Left renal cortex interstitium (tissue), 4 donors: ENCODE measurements around the gene ANKRD11. TPM values are rescaled to one million over a fixed set of nuclear protein-coding genes. Genes with fewer than 3 reads are reported as not detected.
"Not testable (repeated sequence)": the region's sequence is repeated elsewhere in the genome, so short reads cannot be mapped to it uniquely, and the experiment has no call there.

Experiments used
- DNase-seq, 4 donors: peaks; one replicate each; pipeline ENCODE4 v3.0.0-alpha.2; 2013; ENCODE audit warnings: low read depth in 4 of 4, low spot score in 2 of 4, missing footprints in 1 of 4
- polyA plus RNA-seq, 4 donors: library from polyadenylated mRNA; unstranded; fragments of 120-200 nt; gene quantifications; one replicate each; pipeline ENCODE4 v1.2.1, GENCODE V29; 2013; ENCODE audit not compliant: insufficient read length in 4 of 4

Gene ANKRD11
- polyA plus RNA-seq, 4 donors: 80.8 to 129 (median 102) TPM

GRCh38 chr16:89308391-89309333 lies 181.7 kb downstream of the ANKRD11 start:
- DNase-seq: no peak

GRCh38 chr16:89307421-89307805 lies 182.9 kb downstream of the ANKRD11 start:
- no peak for DNase-seq

- not testable (repeated sequence) for DNase-seq
Observed at GRCh38 chr16:89306457-89307420, 183.6 kb downstream of the ANKRD11 start.

- no peak for DNase-seq
Observed at GRCh38 chr16:89304941-89305705, 185.2 kb downstream of the ANKRD11 start.

- no peak for DNase-seq
Observed at GRCh38 chr16:89304181-89304851, 186.0 kb downstream of the ANKRD11 start.

- DNase-seq: no peak
Observed at GRCh38 chr16:89303617-89304016, 186.7 kb downstream of the ANKRD11 start.

GRCh38 chr16:89300976-89301360 lies 189.4 kb downstream of the ANKRD11 start:
- DNase-seq: no peak

GRCh38 chr16:89300311-89300975 lies 189.9 kb downstream of the ANKRD11 start:
- DNase-seq: no peak

GRCh38 chr16:89299357-89300111 lies 190.8 kb downstream of the ANKRD11 start:
- DNase-seq: not testable (repeated sequence)

GRCh38 chr16:89298623-89299225 lies 191.6 kb downstream of the ANKRD11 start:
- no peak for DNase-seq

GRCh38 chr16:89297910-89298545 lies 192.3 kb downstream of the ANKRD11 start:
- DNase-seq: no peak

- DNase-seq: no peak
Observed at GRCh38 chr16:89297156-89297874, 193.0 kb downstream of the ANKRD11 start.

GRCh38 chr16:89295915-89296314 lies 194.4 kb downstream of the ANKRD11 start:
- DNase-seq: no peak

- DNase-seq: no peak
Observed at GRCh38 chr16:89295071-89295900, 195.1 kb downstream of the ANKRD11 start.

- DNase-seq: no peak
Observed at GRCh38 chr16:89294486-89294885, 195.9 kb downstream of the ANKRD11 start.
